Right renal pelvis (tissue), 4 donors: ENCODE results near the gene ZNF547. TPM values are rescaled to one million over a fixed set of nuclear protein-coding genes. Genes with fewer than 3 reads are reported as not detected.

ENCODE experiments used
- polyA plus RNA-seq, 4 donors: library from polyadenylated mRNA; unstranded; fragments of 120-200 nt; gene quantifications; one replicate each; pipeline ENCODE4 v1.2.1, GENCODE V29; 2013; ENCODE audit not compliant: insufficient read length in 4 of 4

ZNF547 gene
- polyA plus RNA-seq, 4 donors, result 4.5 to 6.9 (median 5.6) TPM

Other genes with a start within 250 kb of the ZNF547 start
- gene USP29, start 243.6 kb upstream of the ZNF547 start, polyA plus RNA-seq, result not detected
- under 1 TPM in 1 of 4 donors, not detected in 3; 0.04 TPM for gene ZIM3, start 218.3 kb upstream of the ZNF547 start, polyA plus RNA-seq
- gene DUXA, start 196.1 kb upstream of the ZNF547 start, polyA plus RNA-seq, result not detected
- 10 to 100 TPM; 18.0 to 23.1 (median 19.8) TPM for gene ZNF264, start 172.1 kb upstream of the ZNF547 start, polyA plus RNA-seq
- 1 to 10 TPM; 1.3 to 5.1 (median 2.2) TPM for gene AURKC, start 132.5 kb upstream of the ZNF547 start, polyA plus RNA-seq
- 1 to 10 TPM; 4.7 to 5.5 (median 5.1) TPM for gene ZNF805, start 122.9 kb upstream of the ZNF547 start, polyA plus RNA-seq
- gene ZNF460, start 83.1 kb upstream of the ZNF547 start, polyA plus RNA-seq, result 1 to 10 TPM; 1.5 to 2.6 (median 2.6) TPM
- 1 to 10 TPM; 7.9 to 9.1 (median 8.6) TPM for gene ZNF543, start 43.1 kb upstream of the ZNF547 start, polyA plus RNA-seq
- gene ZNF304, start 12.3 kb upstream of the ZNF547 start, polyA plus RNA-seq, result 10 to 100 TPM; 14.7 to 19.4 (median 18.2) TPM
- gene TRAPPC2B, start within 50 bp of the ZNF547 start, polyA plus RNA-seq, result 10 to 100 TPM; 16.5 to 18.9 (median 17.8) TPM
- 10 to 100 TPM; 18.0 to 22.4 (median 21.1) TPM for gene ZNF548, start 26.3 kb downstream of the ZNF547 start, polyA plus RNA-seq
- gene ZNF17, start 47.6 kb downstream of the ZNF547 start, polyA plus RNA-seq, result 10 to 100 TPM in 3 of 4 donors, 1 to 10 TPM in 1; 9.6 to 13.7 (median 11.1) TPM
- gene ZNF749, start 71.8 kb downstream of the ZNF547 start, polyA plus RNA-seq, result 10 to 100 TPM; 10.1 to 15.8 (median 12.6) TPM
- 1 to 10 TPM; 2.5 to 4.2 (median 3.2) TPM for gene VN1R1, start 93.6 kb downstream of the ZNF547 start, polyA plus RNA-seq
- gene ZNF772, start 114.0 kb downstream of the ZNF547 start, polyA plus RNA-seq, result 10 to 100 TPM; 18.6 to 25.4 (median 22.1) TPM
- gene ZNF419, start 124.2 kb downstream of the ZNF547 start, polyA plus RNA-seq, result 10 to 100 TPM; 17.4 to 24.3 (median 20.8) TPM
- gene ZNF773, start 136.4 kb downstream of the ZNF547 start, polyA plus RNA-seq, result 10 to 100 TPM; 11.3 to 13.0 (median 11.6) TPM
- gene ZNF549, start 163.8 kb downstream of the ZNF547 start, polyA plus RNA-seq, result 10 to 100 TPM; 12.5 to 14.7 (median 13.5) TPM
- 10 to 100 TPM; 20.6 to 25.9 (median 22.2) TPM for gene ZNF550, start 196.3 kb downstream of the ZNF547 start, polyA plus RNA-seq
- 1 to 10 TPM; 7.8 to 9.8 (median 9.5) TPM for gene ZNF416, start 215.4 kb downstream of the ZNF547 start, polyA plus RNA-seq
- gene ZIK1, start 220.6 kb downstream of the ZNF547 start, polyA plus RNA-seq, result 10 to 100 TPM; 16.3 to 21.1 (median 18.8) TPM
- 1 to 10 TPM; 4.3 to 5.3 (median 5.1) TPM for gene ZNF530, start 236.3 kb downstream of the ZNF547 start, polyA plus RNA-seq